GM12878 (cell line): ENCODE data around the gene SDF4. TPM values are rescaled to one million over a fixed set of nuclear protein-coding genes. Genes with fewer than 3 reads are reported as not detected.

Experiments used
- ATAC-seq: fragments of 200-7000 bp; cut with Tn5 transposase; 3 replicates; pipeline ENCODE4 v1.9.1; 2020; ENCODE audit warnings: mild to moderate bottlenecking, moderate library complexity
- BruUV-seq: library from RNA; stranded (reverse); fragments of 400-500 nt; replicated peaks from 2 replicates; lab custom pipeline; 2021; lab: Mats Ljungman, UMichigan
- CTCF ChIA-PET: fragments of 300-600 bp; sonication (Branson Sonifier 250); formaldehyde crosslinking; extraction: SDS; loops from one replicate; lab custom pipeline; 2021; ENCODE audit warnings: inconsistent platforms; lab: Yijun Ruan, JAX
- POLR2A ChIA-PET: fragments of 350-600 bp; formaldehyde crosslinking; extraction: SDS; loops from one replicate; lab custom pipeline; 2021; ENCODE audit warnings: inconsistent platforms; lab: Charles Lee
- RAD21 ChIA-PET: fragments of 300-600 bp; sonication (Branson Sonifier 250); formaldehyde crosslinking; loops from one replicate; lab custom pipeline; 2023; ENCODE audit warnings: antibody characterized with exemption; ENCODE audit not compliant: unreplicated experiment; lab: Charles Lee
- SMC1A ChIA-PET: fragments of 300-600 bp; sonication (Branson Sonifier 250); formaldehyde crosslinking; loops from one replicate; lab custom pipeline; 2023; ENCODE audit not compliant: unreplicated experiment, uncharacterized antibody; lab: Charles Lee
- DNase-seq: peaks from one replicate; pipeline ENCODE4 v3.0.0-alpha.2; 2011; ENCODE audit warnings: low read depth, low spot score
- FAIRE-seq: peaks from 3 replicates; lab custom pipeline; 2011; peaks lifted over from hg19 to GRCh38; lab: Jason Lieb, UNC
- H2AFZ ChIP-seq: 2 replicates; pipeline ENCODE4 v1.6.0; 2011; ENCODE audit warnings: low read depth, low read length, control low read depth; ENCODE audit not compliant: control insufficient read depth
- H3K27ac ChIP-seq: 2 replicates; pipeline ENCODE4 v1.5.1; 2011; ENCODE audit warnings: control low read depth; ENCODE audit not compliant: control insufficient read depth, insufficient read depth
- H3K27me3 ChIP-seq, 2 experiments: replicated peaks in 1 of 2; 2 replicates each; pipeline versions ENCODE4 v1.6.0 to v1.6.1; 2011; ENCODE audit warnings: low read length in 1 of 2; ENCODE audit not compliant: control insufficient read depth in 2 of 2, insufficient read depth in 2 of 2
- H3K36me3 ChIP-seq, 2 experiments: 2 replicates each; pipeline ENCODE4 v1.5.1; 2011; ENCODE audit warnings: low read length in 1 of 2; ENCODE audit not compliant: control insufficient read depth in 2 of 2, insufficient read depth in 2 of 2
- H3K4me1 ChIP-seq: 2 replicates; pipeline ENCODE4 v1.6.1; 2011; ENCODE audit warnings: mild to moderate bottlenecking, low read length, moderate library complexity, mixed read lengths; ENCODE audit not compliant: control insufficient read depth, insufficient read depth
- H3K4me2 ChIP-seq: 2 replicates; pipeline ENCODE4 v1.6.0; 2011; ENCODE audit warnings: control low read depth; ENCODE audit not compliant: control insufficient read depth, insufficient read depth
- H3K4me3 ChIP-seq: fragments of 200-600 bp; sonication (generic); 2 replicates; pipeline ENCODE4 v1.5.1; 2016
- H3K79me2 ChIP-seq: 2 replicates; pipeline ENCODE4 v1.6.0; 2011; ENCODE audit warnings: low read length; ENCODE audit not compliant: control insufficient read depth, insufficient read depth
- H3K9ac ChIP-seq: 2 replicates; pipeline ENCODE4 v1.8.0; 2011; ENCODE audit warnings: low read length, control low read depth, mixed read lengths; ENCODE audit not compliant: control insufficient read depth, insufficient read depth
- H3K9me3 ChIP-seq: replicated peaks from 3 replicates; pipeline ENCODE4 v1.5.1; 2011; ENCODE audit warnings: mild to moderate bottlenecking, low read length; ENCODE audit not compliant: control insufficient read depth, insufficient read depth
- H4K20me1 ChIP-seq: 2 replicates; pipeline ENCODE4 v1.6.0; 2011; ENCODE audit not compliant: control insufficient read depth, insufficient read depth
- BMI1 ChIP-seq: fragments of 450-650 bp; IDR thresholded peaks from 2 replicates; pipeline ENCODE4 v1.6.1; 2016; ENCODE audit warnings: mild to moderate bottlenecking, moderate library complexity, borderline replicate concordance
- BRCA1 ChIP-seq: IDR thresholded peaks from 2 replicates; pipeline ENCODE4 v1.6.1; 2011; ENCODE audit warnings: low read depth, low read length, improper control_type of control experiment
- CEBPB ChIP-seq, 2 experiments: fragments of 150-350 bp in 1 of 2; IDR thresholded peaks; 2 replicates each; pipeline ENCODE4 v1.6.1; 2012 to 2014; ENCODE audit warnings: low read depth in 2 of 2, low read length in 2 of 2, borderline replicate concordance in 1 of 2, inconsistent platforms in 1 of 2
- EED ChIP-seq: sonication (generic); IDR thresholded peaks from 2 replicates; pipeline ENCODE4 v1.6.1; 2016; ENCODE audit warnings: antibody characterized with exemption, low read depth
- EP300 ChIP-seq, 2 experiments: fragments of 150-350 bp in 1 of 2; IDR thresholded peaks; 2 replicates each; pipeline ENCODE4 v1.6.1; 2011 to 2012; ENCODE audit warnings: low read depth in 2 of 2, low read length in 2 of 2, borderline replicate concordance in 1 of 2, improper control_type of control experiment in 1 of 2, inconsistent platforms in 1 of 2; ENCODE audit not compliant: control insufficient read depth in 1 of 2
- FOS ChIP-seq: IDR thresholded peaks from 3 replicates; pipeline ENCODE4 v1.6.1; 2011; ENCODE audit warnings: borderline replicate concordance; ENCODE audit not compliant: insufficient read length; ENCODE audit errors: extremely low read depth
- IRF3 ChIP-seq: fragments of 450-650 bp; IDR thresholded peaks from 2 replicates; pipeline ENCODE4 v1.6.1; 2014; ENCODE audit warnings: mild to moderate bottlenecking
- IRF5 ChIP-seq: fragments of 450-650 bp; IDR thresholded peaks from 2 replicates; pipeline ENCODE4 v1.6.1; 2017; ENCODE audit warnings: borderline replicate concordance
- JUND ChIP-seq: IDR thresholded peaks from 2 replicates; pipeline ENCODE4 v1.6.1; 2012; ENCODE audit warnings: low read depth, mild to moderate bottlenecking, low read length, improper control_type of control experiment, moderate library complexity
- LARP7 ChIP-seq: fragments of 450-650 bp; IDR thresholded peaks from 2 replicates; pipeline ENCODE4 v1.6.1; 2017; ENCODE audit warnings: mild to moderate bottlenecking
- MEF2B ChIP-seq: fragments of 450-650 bp; IDR thresholded peaks from 2 replicates; pipeline ENCODE4 v1.6.1; 2018; ENCODE audit warnings: mild to moderate bottlenecking, moderate library complexity; ENCODE audit not compliant: partially characterized antibody, poor library complexity, severe bottlenecking
- MYC ChIP-seq: IDR thresholded peaks from 2 replicates; pipeline ENCODE4 v1.6.1; 2011; ENCODE audit warnings: mild to moderate bottlenecking, low read length, moderate library complexity, inconsistent platforms; ENCODE audit not compliant: insufficient read depth, insufficient replicate concordance, insufficient read length, severe bottlenecking
- NFXL1 ChIP-seq: fragments of 450-650 bp; IDR thresholded peaks from 2 replicates; pipeline ENCODE4 v1.6.1; 2017; ENCODE audit warnings: antibody characterized with exemption, mild to moderate bottlenecking, borderline replicate concordance
- NR2F1 ChIP-seq: fragments of 450-650 bp; conservative IDR thresholded peaks from 2 replicates; pipeline ENCODE4 v1.6.1; 2017; ENCODE audit warnings: mild to moderate bottlenecking
- POLR2A ChIP-seq: IDR thresholded peaks from 2 replicates; pipeline ENCODE4 v1.6.1; 2011; ENCODE audit warnings: low read depth, mild to moderate bottlenecking, low read length
- RAD51 ChIP-seq: fragments of 450-650 bp; IDR thresholded peaks from 2 replicates; pipeline ENCODE4 v1.6.1; 2016; ENCODE audit warnings: moderate library complexity, mild to moderate bottlenecking, inconsistent platforms
- RCOR1 ChIP-seq: conservative IDR thresholded peaks from 2 replicates; pipeline ENCODE4 v1.6.1; 2012; ENCODE audit warnings: low read depth, low read length, improper control_type of control experiment
- RUNX3 ChIP-seq: IDR thresholded peaks from 2 replicates; pipeline ENCODE4 v1.6.1; 2012; ENCODE audit warnings: low read length, inconsistent platforms
- TCF12 ChIP-seq: IDR thresholded peaks from 2 replicates; pipeline ENCODE4 v1.6.1; 2011; ENCODE audit warnings: low read depth, mild to moderate bottlenecking, low read length
- WGBS: methylation state at CpG from one replicate; pipeline ENCODE4 v1.1.6; 2016; ENCODE audit warnings: low lambda C conversion rate; ENCODE audit not compliant: insufficient replicate concordance, insufficient coverage; ENCODE audit errors: missing lambda C conversion rate; 5-methylcytosine and 5-hydroxymethylcytosine counted together
- in situ Hi-C: fragments of 300-500 bp; cut with MboI; formaldehyde crosslinking; loops from 9 replicates; pipeline ENCODE4 v1.14.3; 2018; ENCODE audit warnings: mixed read lengths
- intact Hi-C: fragments of 100-400 bp; cut with micrococcal nuclease; formaldehyde crosslinking; loops from one replicate; pipeline ENCODE4 v1.14.2; 2022; ENCODE audit not compliant: unreplicated experiment
- polyA plus RNA-seq, 11 experiments: library from polyadenylated mRNA; depleted of rRNA in 4 of 11; unstranded in 6 of 11; stranded (reverse) in 5 of 11; fragments of >200 nt; fragmentation: Nextera tagmentation in 4 of 11; fragmentation: Illumina TruSeq in 1 of 11; extraction: Ambion mirVana in 4 of 11; extraction: Trizol in 1 of 11; gene quantifications; 1 replicate in 1 of 11; 2 replicates in 10 of 11; pipeline versions ENCODE4 v1.2.1 to v1.2.3, GENCODE V29; 2011 to 2016; ENCODE audit warnings: inconsistent platforms in 2 of 11, missing spikeins in 2 of 11, low read depth in 1 of 11
- total RNA-seq, 4 experiments: library from RNA; depleted of rRNA in 3 of 4; stranded (reverse); fragments of >200 nt in 3 of 4; fragmentation: Illumina TruSeq in 1 of 4; extraction: Trizol in 1 of 4; gene quantifications; 2 replicates each; pipeline versions ENCODE4 v1.2.1 to v1.2.3, GENCODE V29; 2013 to 2021

The SDF4 gene
- total and polyA plus RNA-seq, 10 of the 15 experiments (the other 5 are each of a cell fraction or from before 2014, with no cell fraction given): 0.44 to 97.2 (median 40.2) TPM

GRCh38 chr1:1200876-1201810 is 30.7 kb downstream of the SDF4 start:
- no peaks in the 10 kb centered on the region for H4K20me1 ChIP-seq
- no peak overlapping the region for H3K4me3 ChIP-seq
- H3K36me3 ChIP-seq: no peaks in the 10 kb centered on the region
- H3K4me2 ChIP-seq: peak overlapping the region; percentile 64
- H3K27ac ChIP-seq: no peak overlapping the region
- H3K4me1 ChIP-seq: peaks cover 4% of the 10 kb centered on the region; the same call in 1 of the 2 replicates
- no peak for FAIRE-seq
- intact Hi-C loops: no loop called here
- peak overlapping the region; percentile 17 for H2AFZ ChIP-seq
- in situ Hi-C loops: no loop called here
- H3K9ac ChIP-seq: no peak overlapping the region
- DNase-seq: no peak
- ChIA-PET SMC1A (interaction anchor here (1.0 kb wide), 1 partner anchor 76 kb away, joined by 3 read pairs; no protein-coding TSS in a partner anchor), CTCF (interaction anchor here (0.8 to 1.0 kb wide), 2 partner anchors 10 to 55 kb away, joined by 3 to 7 read pairs; no protein-coding TSS in a partner anchor), POLR2A (interaction anchor here (0.7 to 1.2 kb wide), 4 partner anchors 12 to 179 kb away, joined by 3 to 4 read pairs (median 4); no protein-coding TSS in a partner anchor), RAD21 (interaction anchor here (0.7 to 1.4 kb wide), 2 partner anchors 30 kb away, joined by 3 to 5 read pairs; no protein-coding TSS in a partner anchor)
- H3K9me3 ChIP-seq: no peaks in the 10 kb centered on the region; the same call in 2 of the 3 replicates
- ATAC-seq: peak; percentile 79
- no TSS peak for BruUV-seq
- H3K79me2 ChIP-seq: no peaks in the 10 kb centered on the region
- WGBS: 5% methylated on average over 20 of the region's 109 CpGs
- H3K27me3 ChIP-seq: no peaks in the 10 kb centered on the region; a peak in 1 of 4 replicates
- TF ChIP-seq IRF5 (no peak), NR2F1 (peak; percentile 78), BMI1 (no peak), NFXL1 (no peak), RAD51 (no peak), JUND (peak; percentile 59; the same call in 1 of the 2 replicates), MYC (no peak), RCOR1 (0 out of 2 replicates have a peak, but pooled peaks have one; percentile 41), CEBPB (IDR thresholded peaks at IDR 0.05; ENCODE audit: borderline replicate concordance in 1 of 2, low read depth in 2 of 2, low read length in 2 of 2) (0 out of 4 replicates have a peak, but pooled peaks of 1 of the 2 experiments have one; percentile 33), MEF2B (peak; percentile 35), EP300 (IDR thresholded peaks at IDR 0.05; ENCODE audit: borderline replicate concordance in 1 of 2, control insufficient read depth in 1 of 2, low read depth in 2 of 2, low read length in 2 of 2) (peak; percentile 81 to 83; a peak in 3 of 4 replicates), POLR2A (peak; percentile 17; the same call in 1 of the 2 replicates), FOS (no peak), RUNX3 (peak; percentile 69), BRCA1 (no peak), TCF12 (peak; percentile 68), LARP7 (peak; percentile 83; the same call in 1 of the 2 replicates), EED (no peak), IRF3 (no peak)
